HUDEP-2 (cell line): Measurements from ENCODE around the gene TAOK1.

Source experiments
- DNase-seq, 76 experiments: peaks; one replicate each; lab custom pipeline; 2025; ENCODE audit not compliant: unreplicated experiment in 76 of 76; lab: John Stamatoyannopoulos, UW

TAOK1 gene

DNA sequence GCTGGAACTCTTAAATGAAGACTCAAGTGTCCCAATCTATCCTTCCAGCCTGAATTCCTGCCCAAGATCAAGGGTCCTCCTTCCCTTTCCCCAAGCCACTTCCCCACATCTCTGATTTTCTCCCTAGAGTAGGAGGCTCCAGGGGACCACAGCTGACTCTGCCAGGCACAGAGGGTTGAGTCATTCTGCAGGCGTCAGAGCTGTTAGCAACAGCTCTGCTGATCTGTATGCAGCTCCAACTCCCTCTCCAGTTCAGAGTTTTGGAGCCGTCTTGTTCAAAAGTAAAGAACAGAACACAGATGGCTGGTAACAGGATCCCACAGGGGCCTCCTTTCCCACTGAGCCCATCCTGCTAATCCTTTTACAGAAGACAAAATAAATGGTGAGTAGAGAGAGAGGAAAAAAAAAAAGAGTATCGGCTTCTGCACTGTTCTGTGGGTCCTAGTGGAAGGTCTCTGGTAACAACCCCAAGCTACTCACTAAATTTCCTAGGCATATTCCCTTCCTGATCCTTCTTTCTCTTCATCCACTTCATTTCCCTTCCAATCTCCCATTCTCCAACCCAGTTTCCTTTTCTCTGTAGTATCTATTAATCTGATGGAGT lies 13.4 kb upstream of the TAOK1 start:
- peak in 1 of 76 experiments; percentile 6 for DNase-seq

DNA sequence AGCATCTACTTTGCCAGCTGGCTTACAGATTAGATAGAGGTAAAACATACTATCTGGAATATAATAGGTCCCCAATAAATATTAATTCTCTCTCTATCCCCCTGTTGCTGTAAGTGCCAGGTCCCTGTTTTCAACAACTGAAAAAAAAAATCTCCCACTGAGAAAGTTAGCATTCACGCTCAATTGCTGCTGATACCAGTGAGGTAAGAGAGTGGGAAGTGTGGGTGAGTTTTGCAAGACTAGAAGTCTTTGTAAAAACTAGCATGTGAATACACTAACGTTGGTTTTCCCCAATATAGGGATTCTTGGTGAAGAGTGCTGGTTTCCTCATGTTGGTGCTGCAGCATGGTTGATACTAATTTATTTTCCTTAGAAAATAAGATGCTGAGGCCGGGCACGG lies 11.7 kb upstream of the TAOK1 start:
- no peak for DNase-seq

DNA sequence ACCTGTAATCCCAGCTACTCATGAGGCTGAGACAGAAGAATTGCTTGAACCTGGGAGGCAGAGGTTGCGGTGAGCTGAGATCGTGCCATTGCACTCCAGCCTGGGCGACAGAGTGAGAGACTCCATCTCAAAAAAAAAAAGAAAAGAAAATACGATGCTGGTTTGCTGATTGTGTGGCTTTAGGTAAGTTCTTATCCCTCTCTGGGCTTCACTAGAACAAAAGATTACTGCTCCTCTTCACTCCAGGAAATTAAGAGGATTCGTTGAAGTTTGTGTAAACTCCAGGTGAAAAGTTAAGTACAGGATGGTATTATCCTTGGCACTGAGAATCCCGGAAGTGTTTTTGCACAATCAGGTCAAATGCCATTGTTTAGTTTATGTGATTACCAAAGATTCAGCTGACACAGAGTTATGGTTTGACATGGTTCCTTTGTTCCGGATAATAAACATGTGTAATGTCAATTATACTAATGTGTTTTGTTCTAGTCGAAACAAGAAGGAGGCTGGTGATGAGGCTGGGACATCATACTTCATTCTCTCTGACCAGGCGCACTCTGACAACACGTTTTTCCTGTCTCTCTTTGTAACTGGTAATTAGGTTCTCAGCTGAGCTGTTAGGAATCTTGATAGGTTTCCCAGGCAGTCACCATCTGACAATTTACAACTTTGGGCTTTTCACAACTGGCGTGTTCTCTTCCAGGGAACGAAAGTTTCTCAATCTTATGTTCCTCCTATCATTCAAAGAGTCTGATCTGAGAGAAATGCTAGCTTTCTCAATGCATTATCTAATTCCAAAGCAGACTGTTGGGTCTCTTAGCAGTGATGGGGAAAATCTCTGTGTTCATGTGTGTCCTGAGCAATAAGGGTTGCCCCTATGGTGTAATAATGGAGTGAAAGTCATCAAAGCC lies 10.8 kb upstream of the TAOK1 start:
- DNase-seq: no peak

DNA sequence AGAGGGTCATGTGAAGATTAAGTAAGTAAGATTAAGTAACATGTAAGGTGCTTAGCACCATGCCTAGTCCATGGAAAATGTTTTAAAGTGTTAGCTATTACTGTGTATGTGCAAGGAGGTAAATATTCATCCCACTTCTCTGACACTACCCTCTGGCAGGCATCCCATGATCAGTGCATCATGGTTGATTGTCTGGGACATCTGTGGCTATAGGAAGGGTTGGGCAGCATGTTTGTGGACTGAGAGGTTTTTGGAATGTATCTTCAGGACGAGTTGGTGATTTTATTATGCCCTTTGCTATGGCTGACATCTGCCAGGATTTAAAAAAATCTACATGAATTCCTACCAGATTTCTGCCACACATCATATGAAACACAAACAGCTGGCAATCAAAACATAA lies 6.5 kb upstream of the TAOK1 start:
- DNase-seq: no peak

DNA sequence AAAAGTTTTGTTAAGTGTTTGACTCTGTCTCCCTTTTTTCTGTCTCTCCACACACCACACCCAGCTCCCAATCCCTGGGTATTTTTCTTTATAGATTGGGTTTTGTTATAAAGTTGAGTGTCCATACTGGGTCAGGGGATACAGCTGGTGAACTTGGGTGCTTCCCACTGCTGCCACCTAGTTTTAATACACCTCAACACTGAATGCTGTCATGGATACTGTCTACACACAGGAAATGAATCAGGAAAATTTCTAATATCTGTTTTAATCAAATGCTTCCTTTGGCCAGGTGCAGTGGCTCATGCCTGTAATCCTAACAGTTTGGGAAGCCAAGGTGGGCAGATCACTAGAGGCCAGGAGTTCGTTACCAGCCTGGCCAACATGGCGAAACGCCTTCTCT lies 5.3 kb upstream of the TAOK1 start:
- DNase-seq: no peak

DNA sequence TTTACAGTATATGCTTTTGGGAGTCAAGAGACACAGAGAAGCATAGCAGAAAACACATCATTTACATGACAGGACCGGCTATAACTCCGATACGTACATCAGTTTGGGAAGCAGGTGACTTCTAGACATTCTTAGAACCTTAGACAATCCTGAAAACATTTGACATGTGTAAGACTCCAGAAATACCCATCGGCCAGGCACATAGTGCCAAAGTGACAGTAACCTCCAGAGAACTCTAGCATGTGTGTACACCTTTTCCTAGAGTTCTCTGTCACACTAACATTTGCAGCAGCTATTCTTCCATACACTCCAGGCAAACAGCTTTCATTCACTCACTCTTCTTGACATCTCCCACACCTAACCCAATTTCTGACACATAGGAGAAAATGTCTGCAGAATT lies 3.4 kb upstream of the TAOK1 start:
- no peak for DNase-seq

DNA sequence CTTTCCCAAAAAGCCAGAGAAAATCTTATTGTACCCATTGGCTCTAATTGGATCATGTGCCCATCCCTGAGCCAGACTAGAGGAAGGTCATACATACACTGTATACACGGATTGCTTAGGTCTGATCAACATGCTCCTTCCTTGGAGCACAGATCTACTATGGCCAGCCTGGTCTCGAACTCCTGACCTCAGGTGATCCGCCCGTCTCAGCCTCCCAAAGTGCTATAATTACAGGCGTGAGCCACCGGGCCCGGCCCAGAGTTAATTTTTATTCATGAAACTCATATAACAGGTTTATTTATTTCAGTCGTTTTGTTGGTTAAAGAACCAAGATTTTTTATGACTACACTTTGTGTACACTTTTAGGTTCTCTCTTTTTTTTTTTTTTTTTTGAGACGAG lies 1.2 kb upstream of the TAOK1 start:
- no peak for DNase-seq

DNA sequence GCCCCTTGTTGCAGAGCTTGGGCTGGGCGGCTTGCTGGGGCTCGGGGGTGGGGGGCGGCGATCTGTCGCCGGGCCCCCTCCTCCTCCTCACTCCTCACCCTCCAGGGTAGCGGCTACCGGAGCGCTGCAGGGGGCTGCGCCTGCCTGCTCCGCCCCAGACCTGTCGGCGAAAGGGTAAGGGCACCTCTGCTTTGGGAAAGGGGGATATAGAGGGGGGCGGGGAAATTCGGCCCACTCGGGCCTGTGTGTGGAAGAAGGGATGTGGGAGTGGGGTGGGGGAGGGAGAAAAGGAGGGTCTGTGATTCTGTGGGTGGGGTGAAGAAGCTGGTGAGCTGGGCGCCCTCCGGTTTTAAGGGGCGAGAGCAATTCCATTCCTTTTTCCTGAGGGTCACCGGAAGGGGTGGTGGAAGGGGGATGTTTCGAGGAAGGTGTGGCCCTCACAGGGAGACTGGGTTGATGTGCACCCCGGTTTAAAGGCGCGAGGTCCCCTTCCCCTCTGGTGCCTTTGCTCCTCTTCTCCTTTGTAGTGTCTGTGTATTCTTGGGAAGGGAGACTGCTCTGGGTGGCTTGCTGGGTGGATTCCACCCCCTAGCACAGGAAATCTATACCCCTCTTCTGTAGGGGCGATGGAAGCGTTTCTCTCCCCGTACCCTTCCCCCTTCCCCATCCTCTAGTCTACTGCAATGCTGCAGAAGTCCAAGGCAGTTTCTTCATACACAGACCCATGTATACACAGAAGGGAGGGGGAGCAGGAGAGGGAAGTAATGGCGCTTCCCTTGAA lies 878 bp downstream of the TAOK1 start:
- DNase-seq: peak in 5 of 76 experiments; percentile 4 to 19 (median 12)

DNA sequence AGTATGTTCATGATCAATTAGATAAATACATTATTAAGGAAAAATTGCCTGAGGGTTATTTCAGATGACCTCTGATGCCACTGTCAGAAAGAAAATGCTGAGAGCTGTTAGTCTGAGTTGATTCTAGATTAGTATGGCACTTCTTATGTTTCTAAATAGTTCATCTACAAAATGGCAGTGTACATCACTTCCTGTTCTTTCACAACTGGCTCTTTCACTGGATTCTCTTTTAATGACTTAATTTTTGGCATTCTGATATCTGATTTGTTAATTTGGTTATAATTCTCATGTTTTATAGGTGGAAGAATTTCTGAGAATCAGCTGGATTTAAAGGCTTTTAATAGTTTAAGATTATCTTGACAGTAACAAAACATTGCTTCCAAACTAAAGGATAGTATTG lies 3.3 kb downstream of the TAOK1 start:
- no peak for DNase-seq

DNA sequence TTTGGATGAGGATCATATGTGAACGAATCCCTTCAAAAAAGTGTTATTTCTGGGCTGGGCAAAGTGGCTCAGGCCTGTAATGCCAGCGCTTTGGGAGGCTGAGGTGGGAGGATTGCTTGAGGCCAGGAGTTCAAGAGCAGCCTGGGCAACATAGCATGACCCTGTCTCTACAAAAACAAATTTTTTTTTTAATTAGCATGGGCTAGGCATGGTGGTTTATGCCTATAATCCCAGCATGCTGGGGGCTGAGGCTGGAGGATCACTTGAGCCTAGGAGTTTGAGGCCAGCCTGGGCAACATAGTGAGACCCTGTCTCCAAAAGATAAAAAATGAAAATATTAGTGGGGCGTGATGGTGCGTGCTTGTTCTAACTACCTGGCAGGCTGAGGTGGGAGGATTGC lies 4.6 kb downstream of the TAOK1 start:
- DNase-seq: no peak

DNA sequence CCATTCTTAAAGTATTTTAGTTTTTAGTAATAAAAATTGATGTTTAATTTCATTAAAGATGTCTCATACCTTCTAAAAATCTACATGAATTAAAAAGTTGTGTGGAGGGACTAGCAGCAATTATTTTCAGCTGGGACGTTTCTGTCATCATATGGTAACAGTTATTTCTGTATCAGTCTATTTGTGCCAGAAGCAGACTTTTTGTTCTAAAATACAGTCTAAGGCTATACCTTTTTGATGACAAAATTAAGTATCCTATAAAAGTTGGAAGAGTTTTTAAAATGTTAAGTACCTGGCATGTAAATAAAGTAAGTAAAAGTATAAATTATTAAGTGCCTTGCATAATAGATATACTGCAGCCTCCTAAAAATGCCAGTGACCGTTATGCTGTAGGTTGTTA lies 5.9 kb downstream of the TAOK1 start:
- no peak for DNase-seq

DNA sequence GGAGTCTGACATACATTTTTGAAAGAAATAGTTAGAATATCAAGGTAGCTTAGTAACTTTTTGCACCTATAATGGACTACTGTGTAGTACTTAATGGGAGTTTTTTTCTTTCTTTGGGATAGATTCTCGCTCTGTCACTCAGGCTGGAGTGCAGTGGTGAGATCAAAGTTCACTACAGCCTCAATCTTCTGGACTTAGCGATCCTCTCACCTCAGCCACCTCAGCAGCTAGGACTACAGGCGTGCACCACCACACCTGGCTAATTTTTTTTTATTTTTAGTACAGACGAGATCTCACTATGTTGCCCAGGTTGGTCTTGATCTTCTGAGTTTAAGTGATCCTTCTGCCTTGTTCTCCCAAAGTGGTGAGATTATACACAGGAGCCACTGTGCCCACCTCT lies 9.5 kb downstream of the TAOK1 start:
- no peak for DNase-seq

DNA sequence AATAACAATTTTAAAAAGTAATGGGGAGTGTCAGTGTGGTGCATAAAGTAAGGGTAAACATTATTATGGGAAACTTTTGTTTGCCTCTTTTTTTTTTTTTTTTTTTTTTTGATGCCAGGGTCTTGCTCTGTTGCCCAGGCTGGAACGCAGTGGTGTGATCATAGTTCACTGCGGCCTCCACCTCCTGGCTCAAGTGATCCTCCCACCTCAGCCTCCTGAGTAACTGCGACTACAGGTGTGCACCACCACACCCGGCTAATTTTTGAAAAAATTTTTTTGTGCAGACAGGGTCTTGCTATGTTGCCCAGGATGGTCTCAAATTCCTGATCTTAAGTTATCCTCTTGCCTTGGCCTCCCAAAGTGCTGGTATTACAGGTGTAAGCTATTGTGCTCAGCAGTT lies 10.7 kb downstream of the TAOK1 start:
- DNase-seq: no peak

DNA sequence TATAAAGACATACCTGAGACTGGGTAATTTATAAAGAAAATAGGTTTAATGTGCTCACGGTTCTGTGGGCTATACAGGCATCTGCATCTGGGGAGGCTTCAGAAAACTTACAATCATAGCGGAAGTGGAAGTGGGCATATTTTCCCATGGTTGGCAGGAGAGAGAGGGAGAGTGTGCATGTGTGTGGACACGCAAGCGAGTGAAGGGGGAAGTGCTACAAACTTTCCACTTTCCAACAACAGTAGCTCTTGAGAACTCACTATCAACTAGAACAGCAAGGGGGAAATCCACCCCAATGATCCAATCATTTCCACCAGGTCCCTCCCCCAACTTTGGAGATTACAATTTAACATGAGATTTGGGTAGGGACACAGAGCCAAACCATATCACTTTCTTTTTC lies 11.1 kb downstream of the TAOK1 start:
- DNase-seq: peak in 1 of 76 experiments; percentile 2

DNA sequence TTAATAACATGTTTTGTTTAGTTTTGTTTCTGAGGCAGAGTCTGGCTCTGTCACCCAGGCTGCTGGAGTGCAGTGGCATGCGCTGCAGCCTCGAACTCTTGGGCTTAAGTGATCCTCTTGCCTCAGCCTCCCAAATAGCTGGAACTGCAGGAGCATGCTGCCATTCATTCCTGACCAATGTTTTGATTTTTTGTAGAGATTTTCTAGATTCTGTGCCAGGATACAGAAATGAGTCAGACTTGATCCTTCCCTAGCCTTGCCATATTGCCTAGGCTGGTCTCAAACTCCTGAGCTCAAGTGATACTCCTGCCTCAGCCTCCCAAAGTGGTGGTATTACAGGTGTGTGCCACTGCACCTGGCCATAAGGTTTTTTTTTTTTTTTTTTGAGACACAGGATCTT lies 17.7 kb downstream of the TAOK1 start:
- no peak for DNase-seq

DNA sequence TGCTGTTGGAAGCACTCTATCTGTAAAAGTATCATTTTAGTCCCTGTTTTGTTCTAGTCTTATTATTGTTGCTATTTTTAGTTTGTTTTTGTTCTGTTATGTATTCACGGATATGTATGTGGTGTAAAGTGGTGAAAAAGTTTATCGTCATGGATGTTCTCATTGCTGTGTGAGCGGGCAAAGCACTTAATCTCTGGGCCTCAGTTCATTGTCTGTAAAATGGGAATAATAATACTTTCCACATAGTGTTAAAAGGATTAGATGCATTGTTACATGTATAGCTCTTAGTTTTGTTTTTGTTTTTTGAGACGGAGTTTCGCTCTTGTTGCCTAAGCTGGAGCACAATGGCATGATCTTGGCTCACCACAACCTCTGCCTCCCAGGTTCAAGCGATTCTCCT lies 19.8 kb downstream of the TAOK1 start:
- no peak for DNase-seq

DNA sequence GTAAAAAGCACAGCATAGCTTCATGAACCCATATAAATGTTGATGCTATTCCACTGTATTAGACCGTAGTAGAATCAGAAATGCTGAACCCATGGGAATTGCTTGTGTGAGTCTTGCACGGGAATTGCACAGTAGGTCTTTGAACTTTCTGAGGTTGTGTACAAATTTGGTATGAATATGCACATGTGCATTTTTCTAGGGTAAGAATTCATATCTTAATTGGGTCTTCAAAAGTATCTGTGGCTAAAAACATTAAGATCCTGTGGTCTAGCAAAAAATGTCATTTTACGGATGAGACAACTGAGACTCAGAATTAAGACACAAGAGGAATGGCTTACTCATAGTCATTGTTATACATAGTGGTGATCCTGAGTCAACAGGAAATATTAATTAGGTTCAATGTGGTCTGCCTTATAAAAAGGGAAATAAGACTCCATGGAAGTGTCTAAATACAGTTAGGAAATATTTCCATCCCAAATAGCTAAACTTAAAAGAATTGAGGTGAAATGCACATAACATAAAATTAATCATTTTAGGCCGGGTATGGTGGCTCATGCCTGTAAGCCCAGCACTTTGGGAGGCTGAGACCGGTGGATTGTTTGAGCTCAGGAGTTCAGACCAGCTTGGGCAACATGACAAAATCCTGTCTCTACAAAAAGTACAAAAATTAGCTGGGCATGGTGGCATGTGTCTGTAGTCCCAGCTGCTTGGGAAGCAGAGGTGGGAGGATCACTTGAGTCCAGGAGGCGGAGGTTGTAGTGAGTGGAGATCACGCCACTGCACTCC lies 22.8 kb downstream of the TAOK1 start:
- DNase-seq: no peak

DNA sequence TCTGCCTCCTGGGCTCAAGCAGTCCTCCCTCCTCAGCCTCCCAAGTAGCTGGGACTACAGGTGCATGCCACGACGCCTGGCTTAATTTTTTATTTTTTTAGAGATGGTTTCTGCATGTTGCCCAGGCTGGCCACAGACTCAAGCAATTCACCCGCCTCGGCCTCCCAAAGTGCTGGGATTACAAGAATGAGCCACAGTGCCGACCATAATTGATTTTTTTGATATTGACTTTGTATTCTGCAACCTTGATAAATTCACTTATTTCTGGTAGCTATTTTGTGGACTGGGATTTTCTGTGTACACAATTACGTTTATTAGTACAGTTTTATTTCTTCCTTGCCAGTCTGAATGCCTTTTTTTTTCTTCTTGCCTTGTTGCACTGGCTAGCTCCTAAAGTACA lies 30.0 kb downstream of the TAOK1 start:
- no peak for DNase-seq

DNA sequence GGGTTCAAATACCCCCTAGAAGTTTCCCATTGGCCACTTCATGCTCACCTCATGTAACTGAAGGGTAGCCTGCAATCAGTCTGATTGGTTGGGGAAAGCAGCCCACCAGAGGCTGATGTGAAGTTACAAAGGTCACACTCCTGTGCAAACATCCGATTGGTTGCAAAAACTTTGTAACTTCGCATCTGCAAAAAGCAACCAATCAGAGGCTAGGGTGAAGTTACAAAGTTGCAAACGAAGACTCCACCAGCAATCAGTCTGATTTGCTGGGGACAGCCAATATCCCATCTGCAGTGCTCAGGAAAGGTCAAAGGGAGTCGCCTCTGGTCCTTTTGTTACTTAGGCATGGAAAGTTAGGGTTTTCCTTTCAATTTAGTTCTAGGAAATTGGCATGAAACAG lies 40.1 kb downstream of the TAOK1 start:
- DNase-seq: no peak

DNA sequence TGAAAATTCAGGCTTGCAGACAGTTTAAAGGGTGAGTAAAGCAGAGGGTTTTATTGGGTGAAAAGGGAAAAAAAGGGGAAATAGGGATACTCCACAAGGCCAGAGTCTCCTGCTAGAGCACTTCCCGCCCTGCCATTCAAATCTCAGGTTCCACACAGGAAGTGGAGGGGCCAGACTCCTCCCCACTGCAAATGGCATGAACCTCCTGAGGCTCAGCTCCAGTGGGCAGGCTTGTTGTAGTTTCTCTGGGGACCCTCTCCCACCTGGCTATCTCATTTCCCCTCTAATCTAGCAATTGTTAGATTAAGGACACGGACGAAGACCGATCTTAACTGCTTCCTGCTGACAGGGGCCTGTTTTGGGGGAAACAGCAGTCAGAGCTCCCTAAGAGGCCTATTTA lies 43.4 kb downstream of the TAOK1 start:
- no peak for DNase-seq

DNA sequence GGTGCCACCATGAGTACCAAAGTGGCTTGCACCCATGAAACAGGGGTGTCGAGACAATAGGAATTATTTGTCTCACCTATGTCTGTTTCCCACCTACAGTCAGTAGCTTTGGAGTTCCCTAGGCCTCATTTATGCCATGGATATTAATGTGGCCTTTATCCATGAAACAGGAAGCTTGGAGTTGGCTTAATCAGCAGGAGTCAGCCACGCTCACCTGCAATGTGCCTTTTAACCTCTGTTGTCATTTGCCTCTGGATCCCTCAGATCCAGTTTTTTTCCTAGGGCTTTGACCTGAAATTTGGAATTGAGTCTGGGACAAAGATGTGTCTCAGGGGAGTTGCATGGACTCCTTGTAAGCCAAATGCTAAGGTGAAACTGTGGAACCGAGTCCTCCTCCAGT lies 44.4 kb downstream of the TAOK1 start:
- no peak for DNase-seq
